SK-N-SH treated with all-trans-retinoic acid at 6 μM for 48 hours (cell line): Measurements from ENCODE around the gene EOMES.

Experiments used
- ATAC-seq: fragments of 200-7000 bp; cut with Tn5 transposase; 3 replicates; pipeline ENCODE4 v1.9.1; 2020; ENCODE audit warnings: mild to moderate bottlenecking, moderate library complexity
- ARNTL ChIP-seq: fragments of 450-650 bp; formaldehyde crosslinking; IDR thresholded peaks from 2 replicates; pipeline ENCODE4 v1.5.0; 2020; ENCODE audit warnings: low read depth, mild to moderate bottlenecking, moderate library complexity, borderline replicate concordance
- BACH2 ChIP-seq: fragments of 250-450 bp; sonication (Bioruptor Pico); IDR thresholded peaks from 2 replicates; pipeline ENCODE4 v1.9.0; 2021; ENCODE audit warnings: mild to moderate bottlenecking, borderline replicate concordance
- CSDC2 ChIP-seq: fragments of 250-450 bp; sonication (Bioruptor Pico); IDR thresholded peaks from 2 replicates; pipeline ENCODE4 v1.5.0; 2020; ENCODE audit warnings: mild to moderate bottlenecking, moderate library complexity
- ESRRG ChIP-seq: fragments of 250-450 bp; sonication (Bioruptor Pico); IDR thresholded peaks from 2 replicates; pipeline ENCODE4 v1.6.1; 2021; ENCODE audit warnings: mild to moderate bottlenecking
- GLIS3 ChIP-seq: fragments of 250-450 bp; sonication (Bioruptor Pico); IDR thresholded peaks from 2 replicates; pipeline ENCODE4 v1.5.0; 2020; ENCODE audit warnings: mild to moderate bottlenecking, moderate library complexity
- ISL1 ChIP-seq: fragments of 250-450 bp; sonication (Bioruptor Pico); IDR thresholded peaks from 2 replicates; pipeline ENCODE4 v2.1.2; 2022; ENCODE audit warnings: mild to moderate bottlenecking, moderate library complexity
- OSR1 ChIP-seq: fragments of 250-450 bp; sonication (Bioruptor Pico); IDR thresholded peaks from 2 replicates; pipeline ENCODE4 v1.8.0; 2022; ENCODE audit warnings: moderate library complexity, mild to moderate bottlenecking, inconsistent platforms
- PPARA ChIP-seq: fragments of 250-450 bp; sonication (Bioruptor Pico); IDR thresholded peaks from 2 replicates; pipeline ENCODE4 v1.5.0; 2020; ENCODE audit warnings: mild to moderate bottlenecking, borderline replicate concordance
- RARB ChIP-seq: fragments of 250-450 bp; sonication (Bioruptor Pico); IDR thresholded peaks from 2 replicates; pipeline ENCODE4 v1.8.0; 2021; ENCODE audit warnings: mild to moderate bottlenecking, moderate library complexity
- SNAI2 ChIP-seq: fragments of 250-450 bp; sonication (Bioruptor Pico); IDR thresholded peaks from 2 replicates; pipeline ENCODE4 v1.5.0; 2020; ENCODE audit warnings: mild to moderate bottlenecking, moderate library complexity
- TCF4 ChIP-seq: fragments of 250-450 bp; sonication (Bioruptor Pico); IDR thresholded peaks from 2 replicates; pipeline ENCODE4 v1.8.0; 2021; ENCODE audit warnings: mild to moderate bottlenecking, moderate library complexity, borderline replicate concordance
- TOX ChIP-seq: fragments of 250-450 bp; sonication (Bioruptor Pico); IDR thresholded peaks from 2 replicates; pipeline ENCODE4 v1.8.0; 2021; ENCODE audit warnings: mild to moderate bottlenecking, moderate library complexity, borderline replicate concordance
- ZC3H10 ChIP-seq: fragments of 250-450 bp; sonication (Bioruptor Pico); IDR thresholded peaks from 2 replicates; pipeline ENCODE4 v1.5.1; 2021; ENCODE audit warnings: mild to moderate bottlenecking, moderate library complexity
- ZFP3 ChIP-seq: fragments of 250-450 bp; sonication (Bioruptor Pico); IDR thresholded peaks from 2 replicates; pipeline ENCODE4 v1.5.0; 2020; ENCODE audit warnings: mild to moderate bottlenecking, moderate library complexity
- ZNF565 ChIP-seq: fragments of 450-650 bp; formaldehyde crosslinking; conservative IDR thresholded peaks from 2 replicates; pipeline ENCODE4 v1.5.0; 2020; ENCODE audit warnings: low read depth, mild to moderate bottlenecking, moderate library complexity
- ZNF70 ChIP-seq: fragments of 450-650 bp; formaldehyde crosslinking; IDR thresholded peaks from 2 replicates; pipeline ENCODE4 v1.5.0; 2020; ENCODE audit warnings: mild to moderate bottlenecking, moderate library complexity
- ZNF8 ChIP-seq: fragments of 450-650 bp; formaldehyde crosslinking; IDR thresholded peaks from 2 replicates; pipeline ENCODE4 v1.5.0; 2020; ENCODE audit warnings: mild to moderate bottlenecking, moderate library complexity
- TF ChIP-seq, protein P1 (sequence below): fragments of 250-450 bp; sonication (Bioruptor Pico); IDR thresholded peaks from 2 replicates; pipeline ENCODE4 v1.8.0; 2020; ENCODE audit warnings: mild to moderate bottlenecking, moderate library complexity, borderline replicate concordance
- TF ChIP-seq, protein P2 (sequence below): fragments of 250-450 bp; sonication (Bioruptor Pico); IDR thresholded peaks from 2 replicates; pipeline ENCODE4 v1.8.0; 2021; ENCODE audit warnings: low read depth, mild to moderate bottlenecking, moderate library complexity, borderline replicate concordance
- TF ChIP-seq, protein P3 (sequence below): fragments of 250-450 bp; sonication (Bioruptor Pico); IDR thresholded peaks from 2 replicates; pipeline ENCODE4 v1.5.1; 2020; ENCODE audit warnings: low read depth, mild to moderate bottlenecking, moderate library complexity
- TF ChIP-seq, protein P4 (sequence below): fragments of 250-450 bp; sonication (Bioruptor Pico); IDR thresholded peaks from 2 replicates; pipeline ENCODE4 v1.5.0; 2020; ENCODE audit warnings: mild to moderate bottlenecking, moderate library complexity
- TF ChIP-seq, protein P5 (sequence below): fragments of 250-450 bp; sonication (Bioruptor Pico); IDR thresholded peaks from 2 replicates; pipeline ENCODE4 v1.5.1; 2021; ENCODE audit warnings: mild to moderate bottlenecking, moderate library complexity

The EOMES gene

DNA sequence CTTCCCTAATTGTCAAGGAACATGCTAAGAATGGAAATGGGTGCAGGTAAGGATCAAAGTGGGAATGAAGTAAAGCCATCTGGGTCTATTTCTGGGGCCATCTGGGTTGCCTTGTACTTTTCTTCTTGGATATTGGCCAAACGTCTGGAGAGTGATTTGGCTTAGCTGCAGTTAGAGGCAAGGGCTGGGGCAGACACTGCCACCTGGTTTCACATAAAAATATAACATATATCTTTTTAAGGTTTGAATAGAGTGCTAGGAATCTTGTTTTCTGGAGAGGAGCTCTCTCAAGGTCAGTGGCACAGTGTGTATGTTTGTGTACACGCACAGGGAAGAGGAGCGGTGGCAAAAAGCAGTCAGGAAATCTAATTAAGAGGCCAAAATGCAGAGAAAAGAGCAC lies 24.7 kb upstream of the EOMES start:
- ATAC-seq = no peak

DNA sequence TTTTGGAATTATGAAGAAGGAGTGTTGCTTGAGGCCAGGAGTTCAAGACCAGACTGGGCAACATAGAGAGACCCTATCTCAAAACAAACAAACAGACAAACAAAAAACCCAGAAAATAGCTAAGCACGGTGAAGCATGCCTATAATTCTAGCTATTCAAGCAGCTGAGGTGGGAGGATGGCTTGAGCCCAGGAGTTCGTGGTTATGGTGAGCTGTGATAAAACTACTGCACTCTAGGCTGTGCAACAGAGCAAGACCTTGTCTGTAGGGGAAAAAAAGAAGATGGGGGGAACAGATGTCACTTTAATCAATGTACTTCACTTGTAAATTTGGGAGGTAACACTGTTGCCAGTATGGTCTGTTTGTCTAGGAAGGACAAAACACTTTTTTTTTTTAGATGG lies 18.7 kb upstream of the EOMES start:
- no peak for ATAC-seq
- no peak for TF ChIP-seq PPARA
- no peak for TF ChIP-seq ZC3H10 (CRISPR knock-in tag)
- no peak for TF ChIP-seq GLIS3 (CRISPR knock-in tag)
- TF ChIP-seq ZNF70 = no peak
- TF ChIP-seq, protein P1, sequence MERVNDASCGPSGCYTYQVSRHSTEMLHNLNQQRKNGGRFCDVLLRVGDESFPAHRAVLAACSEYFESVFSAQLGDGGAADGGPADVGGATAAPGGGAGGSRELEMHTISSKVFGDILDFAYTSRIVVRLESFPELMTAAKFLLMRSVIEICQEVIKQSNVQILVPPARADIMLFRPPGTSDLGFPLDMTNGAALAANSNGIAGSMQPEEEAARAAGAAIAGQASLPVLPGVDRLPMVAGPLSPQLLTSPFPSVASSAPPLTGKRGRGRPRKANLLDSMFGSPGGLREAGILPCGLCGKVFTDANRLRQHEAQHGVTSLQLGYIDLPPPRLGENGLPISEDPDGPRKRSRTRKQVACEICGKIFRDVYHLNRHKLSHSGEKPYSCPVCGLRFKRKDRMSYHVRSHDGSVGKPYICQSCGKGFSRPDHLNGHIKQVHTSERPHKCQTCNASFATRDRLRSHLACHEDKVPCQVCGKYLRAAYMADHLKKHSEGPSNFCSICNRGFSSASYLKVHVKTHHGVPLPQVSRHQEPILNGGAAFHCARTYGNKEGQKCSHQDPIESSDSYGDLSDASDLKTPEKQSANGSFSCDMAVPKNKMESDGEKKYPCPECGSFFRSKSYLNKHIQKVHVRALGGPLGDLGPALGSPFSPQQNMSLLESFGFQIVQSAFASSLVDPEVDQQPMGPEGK (CRISPR knock-in tag) = no peak
- TF ChIP-seq RARB (CRISPR knock-in tag) = no peak
- no peak for TF ChIP-seq ESRRG (CRISPR knock-in tag)
- TF ChIP-seq, protein P2, sequence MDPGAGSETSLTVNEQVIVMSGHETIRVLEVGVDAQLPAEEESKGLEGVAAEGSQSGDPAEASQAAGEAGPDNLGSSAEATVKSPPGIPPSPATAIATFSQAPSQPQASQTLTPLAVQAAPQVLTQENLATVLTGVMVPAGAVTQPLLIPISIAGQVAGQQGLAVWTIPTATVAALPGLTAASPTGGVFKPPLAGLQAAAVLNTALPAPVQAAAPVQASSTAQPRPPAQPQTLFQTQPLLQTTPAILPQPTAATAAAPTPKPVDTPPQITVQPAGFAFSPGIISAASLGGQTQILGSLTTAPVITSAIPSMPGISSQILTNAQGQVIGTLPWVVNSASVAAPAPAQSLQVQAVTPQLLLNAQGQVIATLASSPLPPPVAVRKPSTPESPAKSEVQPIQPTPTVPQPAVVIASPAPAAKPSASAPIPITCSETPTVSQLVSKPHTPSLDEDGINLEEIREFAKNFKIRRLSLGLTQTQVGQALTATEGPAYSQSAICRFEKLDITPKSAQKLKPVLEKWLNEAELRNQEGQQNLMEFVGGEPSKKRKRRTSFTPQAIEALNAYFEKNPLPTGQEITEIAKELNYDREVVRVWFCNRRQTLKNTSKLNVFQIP (CRISPR knock-in tag) = no peak
- no peak for TF ChIP-seq CSDC2 (CRISPR knock-in tag)
- no peak for TF ChIP-seq ZFP3 (CRISPR knock-in tag)
- TF ChIP-seq TOX = no peak
- TF ChIP-seq, protein P3, sequence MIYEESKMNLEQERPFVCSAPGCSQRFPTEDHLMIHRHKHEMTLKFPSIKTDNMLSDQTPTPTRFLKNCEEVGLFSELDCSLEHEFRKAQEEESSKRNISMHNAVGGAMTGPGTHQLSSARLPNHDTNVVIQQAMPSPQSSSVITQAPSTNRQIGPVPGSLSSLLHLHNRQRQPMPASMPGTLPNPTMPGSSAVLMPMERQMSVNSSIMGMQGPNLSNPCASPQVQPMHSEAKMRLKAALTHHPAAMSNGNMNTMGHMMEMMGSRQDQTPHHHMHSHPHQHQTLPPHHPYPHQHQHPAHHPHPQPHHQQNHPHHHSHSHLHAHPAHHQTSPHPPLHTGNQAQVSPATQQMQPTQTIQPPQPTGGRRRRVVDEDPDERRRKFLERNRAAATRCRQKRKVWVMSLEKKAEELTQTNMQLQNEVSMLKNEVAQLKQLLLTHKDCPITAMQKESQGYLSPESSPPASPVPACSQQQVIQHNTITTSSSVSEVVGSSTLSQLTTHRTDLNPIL (CRISPR knock-in tag) = no peak
- TF ChIP-seq OSR1 (CRISPR knock-in tag) = no peak
- no peak for TF ChIP-seq ARNTL (CRISPR knock-in tag)
- TF ChIP-seq ZNF8 = no peak

More for the DNA sequence above, 24.7 kb upstream of the EOMES start:
- TF ChIP-seq ISL1 (CRISPR knock-in tag) (no peak), ZNF565 (CRISPR knock-in tag) (no peak), TCF4 (CRISPR knock-in tag) (no peak), ZFP3 (CRISPR knock-in tag) (no peak), RARB (CRISPR knock-in tag) (no peak), ZNF8 (no peak), ARNTL (CRISPR knock-in tag) (no peak), TOX (no peak), ESRRG (CRISPR knock-in tag) (no peak), GLIS3 (CRISPR knock-in tag) (no peak), SNAI2 (CRISPR knock-in tag) (no peak), BACH2 (CRISPR knock-in tag) (no peak)
- TF ChIP-seq, protein P3 (CRISPR knock-in tag) = no peak
- TF ChIP-seq, protein P4, sequence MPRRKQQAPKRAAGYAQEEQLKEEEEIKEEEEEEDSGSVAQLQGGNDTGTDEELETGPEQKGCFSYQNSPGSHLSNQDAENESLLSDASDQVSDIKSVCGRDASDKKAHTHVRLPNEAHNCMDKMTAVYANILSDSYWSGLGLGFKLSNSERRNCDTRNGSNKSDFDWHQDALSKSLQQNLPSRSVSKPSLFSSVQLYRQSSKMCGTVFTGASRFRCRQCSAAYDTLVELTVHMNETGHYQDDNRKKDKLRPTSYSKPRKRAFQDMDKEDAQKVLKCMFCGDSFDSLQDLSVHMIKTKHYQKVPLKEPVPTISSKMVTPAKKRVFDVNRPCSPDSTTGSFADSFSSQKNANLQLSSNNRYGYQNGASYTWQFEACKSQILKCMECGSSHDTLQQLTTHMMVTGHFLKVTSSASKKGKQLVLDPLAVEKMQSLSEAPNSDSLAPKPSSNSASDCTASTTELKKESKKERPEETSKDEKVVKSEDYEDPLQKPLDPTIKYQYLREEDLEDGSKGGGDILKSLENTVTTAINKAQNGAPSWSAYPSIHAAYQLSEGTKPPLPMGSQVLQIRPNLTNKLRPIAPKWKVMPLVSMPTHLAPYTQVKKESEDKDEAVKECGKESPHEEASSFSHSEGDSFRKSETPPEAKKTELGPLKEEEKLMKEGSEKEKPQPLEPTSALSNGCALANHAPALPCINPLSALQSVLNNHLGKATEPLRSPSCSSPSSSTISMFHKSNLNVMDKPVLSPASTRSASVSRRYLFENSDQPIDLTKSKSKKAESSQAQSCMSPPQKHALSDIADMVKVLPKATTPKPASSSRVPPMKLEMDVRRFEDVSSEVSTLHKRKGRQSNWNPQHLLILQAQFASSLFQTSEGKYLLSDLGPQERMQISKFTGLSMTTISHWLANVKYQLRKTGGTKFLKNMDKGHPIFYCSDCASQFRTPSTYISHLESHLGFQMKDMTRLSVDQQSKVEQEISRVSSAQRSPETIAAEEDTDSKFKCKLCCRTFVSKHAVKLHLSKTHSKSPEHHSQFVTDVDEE = no peak
- TF ChIP-seq, protein P5, sequence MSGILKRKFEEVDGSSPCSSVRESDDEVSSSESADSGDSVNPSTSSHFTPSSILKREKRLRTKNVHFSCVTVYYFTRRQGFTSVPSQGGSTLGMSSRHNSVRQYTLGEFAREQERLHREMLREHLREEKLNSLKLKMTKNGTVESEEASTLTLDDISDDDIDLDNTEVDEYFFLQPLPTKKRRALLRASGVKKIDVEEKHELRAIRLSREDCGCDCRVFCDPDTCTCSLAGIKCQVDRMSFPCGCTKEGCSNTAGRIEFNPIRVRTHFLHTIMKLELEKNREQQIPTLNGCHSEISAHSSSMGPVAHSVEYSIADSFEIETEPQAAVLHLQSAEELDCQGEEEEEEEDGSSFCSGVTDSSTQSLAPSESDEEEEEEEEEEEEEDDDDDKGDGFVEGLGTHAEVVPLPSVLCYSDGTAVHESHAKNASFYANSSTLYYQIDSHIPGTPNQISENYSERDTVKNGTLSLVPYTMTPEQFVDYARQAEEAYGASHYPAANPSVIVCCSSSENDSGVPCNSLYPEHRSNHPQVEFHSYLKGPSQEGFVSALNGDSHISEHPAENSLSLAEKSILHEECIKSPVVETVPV = no peak
- TF ChIP-seq, protein P2 (CRISPR knock-in tag) = no peak
- TF ChIP-seq, protein P1 (CRISPR knock-in tag) = no peak
